Peyer's patch (tissue), 4 donors: Measurements from ENCODE around the gene IFI27L1. TPM values are rescaled to one million over a fixed set of nuclear protein-coding genes. Genes with fewer than 3 reads are reported as not detected.

ENCODE experiments used
- DNase-seq, 3 donors: peaks; one replicate each; pipeline ENCODE4 v3.0.0-alpha.2; 2017 to 2019
- H3K27ac ChIP-seq, 4 donors: fragments of 200-600 bp; sonication (generic); one replicate each; pipeline ENCODE4 v1.5.1; 2016 to 2019
- H3K27me3 ChIP-seq, 2 donors: fragments of 200-600 bp; sonication (generic); one replicate each; pipeline ENCODE4 v1.5.1; 2019
- H3K36me3 ChIP-seq, 3 donors: fragments of 200-600 bp; sonication (generic); one replicate each; pipeline ENCODE4 v1.5.1; 2016 to 2019
- H3K4me1 ChIP-seq, 4 donors: fragments of 200-600 bp; sonication (generic); one replicate each; pipeline ENCODE4 v1.5.1; 2016 to 2019
- H3K4me3 ChIP-seq, 4 donors: fragments of 200-600 bp; sonication (generic); 1 replicate in 3 of 4; 2 replicates in 1 of 4; pipeline ENCODE4 v1.5.1; 2016 to 2019; ENCODE audit warnings: mild to moderate bottlenecking in 1 of 4
- H3K9me3 ChIP-seq, 4 donors: fragments of 200-600 bp; sonication (generic); one replicate each; pipeline ENCODE4 v1.5.1; 2016 to 2019; ENCODE audit warnings: mild to moderate bottlenecking in 1 of 4
- POLR2A ChIP-seq, 2 donors: fragments of 450-650 bp; IDR thresholded peaks; one replicate each; pipeline ENCODE4 v1.5.1; 2017; ENCODE audit warnings: antibody characterized with exemption in 2 of 2, mild to moderate bottlenecking in 2 of 2, moderate library complexity in 2 of 2
- total RNA-seq, 4 donors: library from RNA; depleted of rRNA; stranded (reverse); fragments of >200 nt; gene quantifications; one replicate each; pipeline ENCODE4 v1.1.0, GENCODE V29; 2016
- TF ChIP-seq, protein P1 (sequence below), 6 experiments: fragments of 450-650 bp in 4 of 6; fragments of 200-600 bp in 2 of 6; sonication (generic) in 1 of 6; IDR thresholded peaks; one replicate each; pipeline ENCODE4 v1.5.1; 2017 to 2019; ENCODE audit warnings: antibody characterized with exemption in 6 of 6, mild to moderate bottlenecking in 3 of 6, moderate library complexity in 1 of 6

Gene IFI27L1
- total RNA-seq, 4 donors from 2014 or later, result 4.9 to 14.7 (median 6.6) TPM

DNA sequence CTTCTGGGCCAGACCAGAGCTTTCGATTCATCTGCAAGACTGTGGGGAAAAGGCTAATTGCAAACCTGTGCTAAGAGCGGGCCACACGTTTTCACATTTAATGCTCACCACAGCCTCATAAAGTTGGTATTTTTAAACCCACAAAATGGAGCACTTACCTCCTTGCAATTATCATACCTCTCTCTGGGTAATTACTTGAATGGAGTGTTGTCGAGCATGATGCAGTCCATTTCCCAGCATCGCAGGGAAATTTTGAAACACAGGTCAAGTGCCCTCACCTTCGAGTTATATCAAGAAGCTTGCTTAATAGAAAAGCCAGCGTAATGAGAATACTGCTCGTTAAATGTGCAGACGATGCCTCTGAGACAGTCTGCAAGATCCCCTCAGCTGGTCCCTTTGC, 57.1 kb downstream of the IFI27L1 start:
- TF ChIP-seq POLR2A (IDR thresholded peaks at IDR 0.05), result no peak
- TF ChIP-seq, protein P1, sequence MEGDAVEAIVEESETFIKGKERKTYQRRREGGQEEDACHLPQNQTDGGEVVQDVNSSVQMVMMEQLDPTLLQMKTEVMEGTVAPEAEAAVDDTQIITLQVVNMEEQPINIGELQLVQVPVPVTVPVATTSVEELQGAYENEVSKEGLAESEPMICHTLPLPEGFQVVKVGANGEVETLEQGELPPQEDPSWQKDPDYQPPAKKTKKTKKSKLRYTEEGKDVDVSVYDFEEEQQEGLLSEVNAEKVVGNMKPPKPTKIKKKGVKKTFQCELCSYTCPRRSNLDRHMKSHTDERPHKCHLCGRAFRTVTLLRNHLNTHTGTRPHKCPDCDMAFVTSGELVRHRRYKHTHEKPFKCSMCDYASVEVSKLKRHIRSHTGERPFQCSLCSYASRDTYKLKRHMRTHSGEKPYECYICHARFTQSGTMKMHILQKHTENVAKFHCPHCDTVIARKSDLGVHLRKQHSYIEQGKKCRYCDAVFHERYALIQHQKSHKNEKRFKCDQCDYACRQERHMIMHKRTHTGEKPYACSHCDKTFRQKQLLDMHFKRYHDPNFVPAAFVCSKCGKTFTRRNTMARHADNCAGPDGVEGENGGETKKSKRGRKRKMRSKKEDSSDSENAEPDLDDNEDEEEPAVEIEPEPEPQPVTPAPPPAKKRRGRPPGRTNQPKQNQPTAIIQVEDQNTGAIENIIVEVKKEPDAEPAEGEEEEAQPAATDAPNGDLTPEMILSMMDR (IDR thresholded peaks at IDR 0.05), result no peak
- no peak for DNase-seq
- H3K27ac ChIP-seq, result no peak overlapping the region
- no peak overlapping the region for H3K4me3 ChIP-seq
- no peaks in the 10 kb centered on the region for H3K4me1 ChIP-seq
- no peaks in the 10 kb centered on the region for H3K27me3 ChIP-seq
- H3K9me3 ChIP-seq, result no peaks in the 10 kb centered on the region
- no peaks in the 10 kb centered on the region for H3K36me3 ChIP-seq

DNA sequence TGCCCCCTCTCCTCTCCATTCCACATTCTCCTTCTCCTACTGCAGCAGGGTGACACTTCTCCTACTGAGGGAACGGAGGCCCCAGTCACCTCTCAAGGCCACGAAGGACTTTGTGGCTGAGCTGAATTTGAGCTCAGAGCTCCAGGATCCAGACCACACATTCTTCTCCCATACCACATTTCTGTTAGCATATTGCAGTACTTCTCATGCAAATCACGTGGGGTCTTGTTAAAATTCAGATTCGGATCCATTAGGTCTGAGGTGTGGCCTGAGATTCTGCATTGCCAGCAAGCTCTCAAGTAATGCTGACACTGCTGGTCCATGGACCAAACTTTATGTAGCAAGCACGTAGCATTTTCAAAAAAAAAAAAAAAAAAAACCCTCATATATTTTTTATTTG, 57.9 kb downstream of the IFI27L1 start:
- no peak for TF ChIP-seq POLR2A (IDR thresholded peaks at IDR 0.05)
- TF ChIP-seq, protein P1 (IDR thresholded peaks at IDR 0.05), result no peak
- no peaks in the 10 kb centered on the region for H3K27me3 ChIP-seq
- H3K4me3 ChIP-seq, result no peak overlapping the region
- no peaks in the 10 kb centered on the region for H3K9me3 ChIP-seq
- no peaks in the 10 kb centered on the region for H3K4me1 ChIP-seq
- DNase-seq, result no peak
- no peaks in the 10 kb centered on the region for H3K36me3 ChIP-seq
- no peak overlapping the region for H3K27ac ChIP-seq

DNA sequence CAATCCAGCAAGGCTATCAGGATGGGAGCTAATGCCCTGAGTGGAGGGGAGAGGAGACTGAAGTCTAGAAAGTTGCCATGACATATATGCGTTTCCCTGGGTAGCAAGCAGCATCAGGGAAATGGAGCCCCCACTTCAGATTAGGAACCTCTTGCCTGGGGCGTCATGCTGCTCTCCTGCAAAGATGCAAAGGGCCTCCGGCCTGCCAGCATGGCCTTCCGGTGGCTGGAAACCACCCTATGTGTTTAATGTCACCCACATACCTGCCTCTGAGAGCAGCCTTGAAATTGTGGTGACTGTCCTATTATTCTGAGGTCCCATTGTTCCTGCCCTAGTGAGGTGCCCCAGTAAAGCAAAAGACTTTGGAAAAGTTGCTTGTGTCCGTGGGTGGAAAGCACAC, 58.3 kb downstream of the IFI27L1 start:
- H3K4me1 ChIP-seq, result no peaks in the 10 kb centered on the region
- H3K9me3 ChIP-seq, result no peaks in the 10 kb centered on the region
- no peaks in the 10 kb centered on the region for H3K27me3 ChIP-seq
- no peak overlapping the region for H3K4me3 ChIP-seq
- H3K27ac ChIP-seq, result no peak overlapping the region
- TF ChIP-seq, protein P1 (IDR thresholded peaks at IDR 0.05), result no peak
- TF ChIP-seq POLR2A (IDR thresholded peaks at IDR 0.05), result no peak
- no peak for DNase-seq
- H3K36me3 ChIP-seq, result no peaks in the 10 kb centered on the region

DNA sequence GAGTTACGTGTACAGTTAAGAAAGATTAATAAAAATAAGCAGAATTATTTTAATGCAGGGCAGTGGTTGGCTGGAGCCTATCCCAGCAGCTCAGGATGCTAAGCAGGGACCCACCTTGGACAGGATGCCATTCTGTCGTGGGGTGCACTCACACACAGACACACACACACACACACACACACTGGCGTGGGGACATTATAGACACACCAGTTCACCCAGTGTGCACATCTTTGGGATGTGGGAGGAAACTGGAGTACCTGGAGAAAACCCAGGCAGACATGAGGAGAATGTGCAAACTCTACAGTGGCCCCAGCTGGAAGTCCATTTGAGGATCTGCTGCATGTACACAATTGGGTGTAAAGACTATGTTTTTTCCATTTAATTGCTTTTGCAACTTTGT, 61.1 kb downstream of the IFI27L1 start:
- Histone ChIP-seq H3K4me1 (no peaks in the 10 kb centered on the region), H3K27ac (no peak overlapping the region), H3K36me3 (no peaks in the 10 kb centered on the region), H3K27me3 (no peaks in the 10 kb centered on the region), H3K4me3 (no peak overlapping the region), H3K9me3 (no peaks in the 10 kb centered on the region)
- TF ChIP-seq, protein P1 (IDR thresholded peaks at IDR 0.05), result no peak
- TF ChIP-seq POLR2A (IDR thresholded peaks at IDR 0.05), result no peak
- no peak for DNase-seq

DNA sequence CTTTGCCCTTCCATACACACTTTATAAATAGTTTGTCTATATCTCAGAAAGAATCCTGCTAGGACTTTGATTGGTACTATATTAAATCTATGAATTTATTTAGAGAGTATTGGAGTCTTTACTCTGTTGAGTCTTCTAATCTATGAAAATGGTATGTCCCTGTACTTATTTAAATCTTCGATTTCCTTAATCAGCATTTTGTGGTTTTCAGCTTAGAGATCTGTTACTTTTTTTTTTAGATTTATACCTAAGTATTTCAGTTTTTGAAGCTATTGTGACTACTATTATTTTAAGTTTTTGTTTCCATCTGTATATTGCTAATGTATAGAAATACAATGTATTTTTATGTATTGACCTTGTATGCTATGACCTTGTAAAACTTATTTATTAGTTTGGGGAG, 61.7 kb downstream of the IFI27L1 start:
- H3K9me3 ChIP-seq, result no peaks in the 10 kb centered on the region
- no peak for DNase-seq
- H3K4me3 ChIP-seq, result no peak overlapping the region
- H3K27me3 ChIP-seq, result no peaks in the 10 kb centered on the region
- no peak overlapping the region for H3K27ac ChIP-seq
- TF ChIP-seq, protein P1 (IDR thresholded peaks at IDR 0.05), result no peak
- no peak for TF ChIP-seq POLR2A (IDR thresholded peaks at IDR 0.05)
- H3K4me1 ChIP-seq, result no peaks in the 10 kb centered on the region
- H3K36me3 ChIP-seq, result no peaks in the 10 kb centered on the region

DNA sequence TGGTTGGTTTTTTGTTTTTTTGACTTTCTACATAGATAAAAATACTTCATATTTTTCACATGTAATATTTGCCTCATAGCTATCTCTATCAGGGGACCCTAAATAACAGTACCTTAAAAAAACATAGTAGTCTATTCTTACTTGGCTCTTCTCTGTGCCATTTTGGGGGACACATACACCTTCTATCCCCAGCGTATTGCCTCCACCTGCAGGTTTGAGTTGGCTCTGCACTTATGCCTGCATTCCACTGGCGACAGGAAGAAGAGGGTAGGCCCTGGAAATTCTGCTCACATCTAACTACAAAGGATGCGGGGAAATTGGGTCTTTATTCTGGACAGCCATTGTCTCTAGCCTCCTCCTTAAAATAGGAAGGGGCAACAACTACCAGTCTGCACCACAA, 62.1 kb downstream of the IFI27L1 start:
- TF ChIP-seq POLR2A (IDR thresholded peaks at IDR 0.05), result no peak
- TF ChIP-seq, protein P1 (IDR thresholded peaks at IDR 0.05), result peak in 3 of 6 experiments; percentile 6 to 16 (median 14)
- no peak overlapping the region for H3K4me3 ChIP-seq
- no peaks in the 10 kb centered on the region for H3K9me3 ChIP-seq
- H3K36me3 ChIP-seq, result no peaks in the 10 kb centered on the region
- no peak for DNase-seq
- H3K27me3 ChIP-seq, result no peaks in the 10 kb centered on the region
- no peak overlapping the region for H3K27ac ChIP-seq
- no peaks in the 10 kb centered on the region for H3K4me1 ChIP-seq
